Activated CD8-positive, alpha-beta memory T cell treated with anti-CD3 and anti-CD28 coated beads, Interleukin-2, amount 10 ng/mL, durations not matched to agents 7 days and 5 days (primary cell): ENCODE results near the gene CASP8. TPM values are rescaled to one million over a fixed set of nuclear protein-coding genes. Genes with fewer than 3 reads are reported as not detected.

Experiments used
- ATAC-seq: fragments of 150-1000 bp; cut with Tn5 transposase; one replicate; pipeline ENCODE4 v1.10.0; 2021; ENCODE audit warnings: moderate library complexity
- CTCF ChIA-PET: fragments of 350-600 bp; sonication (Branson Sonifier 250); formaldehyde crosslinking; loops from one replicate; lab custom pipeline; 2021; ENCODE audit warnings: antibody characterized with exemption; lab: Charles Lee
- DNase-seq: peaks from one replicate; pipeline ENCODE4 v3.0.0-alpha.2; 2020
- H3K27ac Mint-ChIP-seq: one replicate; pipeline ENCODE4 v1.8.0; 2021; ENCODE audit warnings: mild to moderate bottlenecking, mixed read lengths
- H3K27me3 Mint-ChIP-seq: one replicate; pipeline ENCODE4 v1.8.0; 2021; ENCODE audit warnings: mixed read lengths
- H3K36me3 Mint-ChIP-seq: one replicate; pipeline ENCODE4 v1.8.0; 2021; ENCODE audit warnings: mild to moderate bottlenecking, mixed read lengths
- H3K4me1 Mint-ChIP-seq: one replicate; pipeline ENCODE4 v1.8.0; 2021; ENCODE audit warnings: mixed read lengths
- H3K4me3 Mint-ChIP-seq: one replicate; pipeline ENCODE4 v1.8.0; 2021; ENCODE audit warnings: mild to moderate bottlenecking, moderate library complexity, mixed read lengths
- H3K9me3 Mint-ChIP-seq: one replicate; pipeline ENCODE4 v1.8.0; 2022; ENCODE audit warnings: low read depth, mixed read lengths
- total RNA-seq, 2 experiments: library from RNA; stranded (reverse); gene quantifications; one replicate each; pipeline ENCODE4 v1.2.3, GENCODE V29; 2021

The CASP8 gene
- total RNA-seq, 2 experiments from 2014 or later = 77.3 to 90.0 TPM

DNA sequence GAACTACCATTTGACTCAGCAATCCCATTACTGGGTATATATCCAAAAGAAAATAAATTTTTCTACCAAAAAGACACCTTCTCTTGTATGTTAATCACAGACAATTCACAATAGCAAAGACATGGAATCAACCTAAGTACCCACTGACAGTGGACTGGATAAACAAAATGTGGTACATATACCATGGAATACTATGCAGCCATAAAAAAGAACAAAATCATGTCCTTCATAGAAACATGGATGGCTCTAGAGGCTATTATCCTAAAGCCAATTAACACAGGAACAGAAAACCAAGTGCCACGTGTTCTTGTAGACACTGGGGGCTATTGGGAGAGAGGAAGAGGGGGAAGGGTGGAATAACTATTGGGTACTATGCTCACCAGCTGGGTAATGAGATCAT, 69.1 kb downstream of the CASP8 start:
- peaks cover 28% of the 10 kb centered on the region for H3K36me3 Mint-ChIP-seq
- no peak overlapping the region for H3K4me3 Mint-ChIP-seq
- H3K27me3 Mint-ChIP-seq = no peaks in the 10 kb centered on the region
- CTCF ChIA-PET = interaction anchor here (0.6 kb wide), 1 partner anchor 417 kb away, joined by 3 read pairs; no protein-coding TSS in a partner anchor
- ATAC-seq = no peak
- no peak for DNase-seq
- H3K4me1 Mint-ChIP-seq = peaks cover 4% of the 10 kb centered on the region
- no peak overlapping the region for H3K27ac Mint-ChIP-seq
- H3K9me3 Mint-ChIP-seq = peaks cover 13% of the 10 kb centered on the region

Other genes with a start within 250 kb of the CASP8 start
- 10 to 100 TPM; 33.4 to 37.2 TPM for gene HYCC2, start 188.9 kb upstream of the CASP8 start, total RNA-seq
- 100 to 1,000 TPM; 116 to 141 TPM for gene NDUFB3, start 188.5 kb upstream of the CASP8 start, total RNA-seq
- 100 to 1,000 TPM; 193 to 242 TPM for gene CFLAR, start 144.4 kb upstream of the CASP8 start, total RNA-seq
- gene CASP10, start 77.4 kb upstream of the CASP8 start, total RNA-seq = 10 to 100 TPM; 26.6 to 37.4 TPM
- 1 to 10 TPM in 1 of 2 experiments, under 1 TPM in 1; 0.98 to 1.3 TPM for gene FLACC1, start 96.8 kb downstream of the CASP8 start, total RNA-seq
- gene TRAK2, start 190.9 kb downstream of the CASP8 start, total RNA-seq = 10 to 100 TPM; 39.8 to 42.7 TPM
- 10 to 100 TPM; 17.0 to 19.2 TPM for gene STRADB, start 191.2 kb downstream of the CASP8 start, total RNA-seq